GM19463 (cell line): ENCODE measurements around the gene PIP5K1C.
"Not testable (repeated sequence)": the region's sequence is repeated elsewhere in the genome, so short reads cannot be mapped to it uniquely, and the experiment has no call there.

Source experiments
- ATAC-seq: cut with Tn5 transposase; IDR thresholded peaks from one replicate; pipeline ENCODE4 v1.9.1; 2021; ENCODE audit warnings: mild to moderate bottlenecking, moderate library complexity; ENCODE audit not compliant: unreplicated experiment

PIP5K1C gene

GRCh38 chr19:3678188-3678587 lies 22.1 kb downstream of the PIP5K1C start:
- no peak for ATAC-seq

- ATAC-seq: no peak
Measured at GRCh38 chr19:3674784-3675543, 25.3 kb downstream of the PIP5K1C start.

- ATAC-seq: no peak
Measured at GRCh38 chr19:3673506-3674439, 26.5 kb downstream of the PIP5K1C start.

GRCh38 chr19:3672993-3673392 lies 27.3 kb downstream of the PIP5K1C start:
- no peak for ATAC-seq

- no peak for ATAC-seq
Measured at GRCh38 chr19:3672575-3672948, 27.7 kb downstream of the PIP5K1C start.

GRCh38 chr19:3671680-3672574 lies 28.3 kb downstream of the PIP5K1C start:
- no peak for ATAC-seq

GRCh38 chr19:3670796-3671679 lies 29.2 kb downstream of the PIP5K1C start:
- no peak for ATAC-seq

- ATAC-seq: no peak
Measured at GRCh38 chr19:3669947-3670795, 30.1 kb downstream of the PIP5K1C start.

- no peak for ATAC-seq
Measured at GRCh38 chr19:3669082-3669946, 31.0 kb downstream of the PIP5K1C start.

GRCh38 chr19:3668331-3669081 lies 31.8 kb downstream of the PIP5K1C start:
- ATAC-seq: no peak

- ATAC-seq: no peak
Measured at GRCh38 chr19:3667766-3668165, 32.5 kb downstream of the PIP5K1C start.

GRCh38 chr19:3667037-3667638 lies 33.1 kb downstream of the PIP5K1C start:
- no peak for ATAC-seq

- not testable (repeated sequence) for ATAC-seq
Measured at GRCh38 chr19:3666545-3666856, 33.8 kb downstream of the PIP5K1C start.

GRCh38 chr19:3665681-3666544 lies 34.4 kb downstream of the PIP5K1C start:
- no peak for ATAC-seq

GRCh38 chr19:3664879-3665642 lies 35.2 kb downstream of the PIP5K1C start:
- ATAC-seq: no peak
